SH-SY5Y (cell line): ENCODE data around the gene GSTM5.

ENCODE experiments used
- GATA2 ChIP-seq: IDR thresholded peaks from 2 replicates; pipeline ENCODE4 v1.6.1; 2011; ENCODE audit warnings: mild to moderate bottlenecking, low read depth, low read length
- GATA3 ChIP-seq: IDR thresholded peaks from 2 replicates; pipeline ENCODE4 v1.6.1; 2011; ENCODE audit warnings: low read depth, mild to moderate bottlenecking, low read length, moderate library complexity

GRCh38 chr1:109760581-109761226 is 48.7 kb downstream of the GSTM5 start:
- TF ChIP-seq GATA3 (no peak), GATA2 (no peak)
